Measurements from ENCODE around the gene AHSA1.
A peak's percentile ranks its signal among the peaks of the same experiment; 100 is the strongest.
"Not testable (repeated sequence)": the region's sequence is repeated elsewhere in the genome, so short reads cannot be mapped to it uniquely, and the experiment has no call there.

AHSA1 gene

GRCh38 chr14:77457522-77458248 is at the start of gene AHSA1, which contains the start of gene VIPAS39:
Gene AHSA1 (plus strand): TSS chr14:77458093. CDS start chr14:77458190, 97 bp downstream.
Gene VIPAS39 (minus strand): TSS chr14:77457601. CDS start chr14:77454102, 3,499 bp downstream.
- peak; percentile 99 for DNase-seq (ENCODE audit: low read depth)

- DNase-seq (ENCODE audit: low read depth), result no peak
These were observed 48.8 kb upstream of the AHSA1 start for GRCh38 chr14:77409131-77409533.

GRCh38 chr14:77415403-77416030 is 42.4 kb upstream of the AHSA1 start:
- not testable (repeated sequence) for DNase-seq (ENCODE audit: low read depth)

GRCh38 chr14:77416098-77416497 is 41.8 kb upstream of the AHSA1 start:
- DNase-seq (ENCODE audit: low read depth), result not testable (repeated sequence)

- no peak for DNase-seq (ENCODE audit: low read depth)
These were observed 41.1 kb upstream of the AHSA1 start for GRCh38 chr14:77416836-77417235.

- DNase-seq (ENCODE audit: low read depth), result no peak
These were observed 36.7 kb upstream of the AHSA1 start for GRCh38 chr14:77421201-77421600.

GRCh38 chr14:77423423-77423822 is 34.5 kb upstream of the AHSA1 start, which contains the start of gene NOXRED1:
Gene NOXRED1 (minus strand): TSS chr14:77423523. CDS start chr14:77422889, 634 bp downstream.
- DNase-seq (ENCODE audit: low read depth), result no peak

GRCh38 chr14:77424862-77425261 is 33.0 kb upstream of the AHSA1 start:
- DNase-seq (ENCODE audit: low read depth), result no peak

- no peak for DNase-seq (ENCODE audit: low read depth)
These were observed 31.5 kb upstream of the AHSA1 start for GRCh38 chr14:77426396-77426795.

GRCh38 chr14:77436042-77436441 is 21.9 kb upstream of the AHSA1 start:
- DNase-seq (ENCODE audit: low read depth), result no peak

GRCh38 chr14:77438596-77438995 is 19.3 kb upstream of the AHSA1 start:
- DNase-seq (ENCODE audit: low read depth), result no peak

GRCh38 chr14:77439861-77440260 is 18.0 kb upstream of the AHSA1 start:
- no peak for DNase-seq (ENCODE audit: low read depth)

- DNase-seq (ENCODE audit: low read depth), result no peak
These were observed 15.7 kb upstream of the AHSA1 start for GRCh38 chr14:77442196-77442595.

- no peak for DNase-seq (ENCODE audit: low read depth)
These were observed 1.8 kb upstream of the AHSA1 start for GRCh38 chr14:77455966-77456640.

- no peak for DNase-seq (ENCODE audit: low read depth)
These were observed 775 bp upstream of the AHSA1 start for GRCh38 chr14:77457115-77457521.

GRCh38 chr14:77458249-77458950 is 507 bp downstream of the AHSA1 start:
- no peak for DNase-seq (ENCODE audit: low read depth)

GRCh38 chr14:77459072-77459723 is 1.3 kb downstream of the AHSA1 start:
- peak; percentile 67 for DNase-seq (ENCODE audit: low read depth)

GRCh38 chr14:77467801-77468200 is 9.9 kb downstream of the AHSA1 start:
- DNase-seq (ENCODE audit: low read depth), result no peak

GRCh38 chr14:77469067-77469505 is 11.2 kb downstream of the AHSA1 start:
- no peak for DNase-seq (ENCODE audit: low read depth)

GRCh38 chr14:77469539-77469938 is 11.6 kb downstream of the AHSA1 start:
- no peak for DNase-seq (ENCODE audit: low read depth)

GRCh38 chr14:77470224-77470870 is 12.5 kb downstream of the AHSA1 start:
- DNase-seq (ENCODE audit: low read depth), result no peak
